Nephron (organoid): ENCODE measurements around the gene NDUFA13.

ENCODE experiments used
- H3K27ac Mint-ChIP-seq, 3 experiments: 2 replicates each; pipeline ENCODE4 v1.8.0; 2020; ENCODE audit warnings: mixed read lengths in 3 of 3, mild to moderate bottlenecking in 2 of 3, moderate library complexity in 1 of 3
- H3K27me3 Mint-ChIP-seq: 2 replicates; pipeline ENCODE4 v1.8.0; 2021; ENCODE audit warnings: low read depth, mild to moderate bottlenecking, moderate library complexity, mixed read lengths
- H3K36me3 Mint-ChIP-seq: 2 replicates; pipeline ENCODE4 v1.8.0; 2020; ENCODE audit warnings: low read depth, mixed read lengths
- H3K4me1 Mint-ChIP-seq: 2 replicates; pipeline ENCODE4 v1.8.0; 2020; ENCODE audit warnings: mixed read lengths
- H3K4me3 Mint-ChIP-seq, 3 experiments: 2 replicates each; pipeline ENCODE4 v1.8.0; 2020; ENCODE audit warnings: mild to moderate bottlenecking in 3 of 3, mixed read lengths in 3 of 3, moderate library complexity in 2 of 3
- H3K9me3 Mint-ChIP-seq: 2 replicates; pipeline ENCODE4 v1.8.0; 2020; ENCODE audit warnings: mixed read lengths
- CTCF ChIP-seq, 3 experiments: fragments of 200-600 bp; sonication (generic); IDR thresholded peaks; one replicate each; pipeline ENCODE4 v1.5.0; 2021; ENCODE audit warnings: antibody characterized with exemption in 3 of 3; ENCODE audit not compliant: unreplicated experiment in 3 of 3

The NDUFA13 gene

GRCh38 chr19:19539698-19540063, 23.7 kb downstream of the NDUFA13 start:
- Mint-ChIP-seq H3K9me3 (no peaks in the 10 kb centered on the region), H3K36me3 (no peaks in the 10 kb centered on the region), H3K27me3 (peaks cover 9% of the 10 kb centered on the region), H3K27ac (no peak overlapping the region), H3K4me1 (peaks cover 7% of the 10 kb centered on the region), H3K4me3 (no peak overlapping the region)
- TF ChIP-seq CTCF (IDR thresholded peaks at IDR 0.05; ENCODE audit: unreplicated experiment in 3 of 3): no peak

DNA sequence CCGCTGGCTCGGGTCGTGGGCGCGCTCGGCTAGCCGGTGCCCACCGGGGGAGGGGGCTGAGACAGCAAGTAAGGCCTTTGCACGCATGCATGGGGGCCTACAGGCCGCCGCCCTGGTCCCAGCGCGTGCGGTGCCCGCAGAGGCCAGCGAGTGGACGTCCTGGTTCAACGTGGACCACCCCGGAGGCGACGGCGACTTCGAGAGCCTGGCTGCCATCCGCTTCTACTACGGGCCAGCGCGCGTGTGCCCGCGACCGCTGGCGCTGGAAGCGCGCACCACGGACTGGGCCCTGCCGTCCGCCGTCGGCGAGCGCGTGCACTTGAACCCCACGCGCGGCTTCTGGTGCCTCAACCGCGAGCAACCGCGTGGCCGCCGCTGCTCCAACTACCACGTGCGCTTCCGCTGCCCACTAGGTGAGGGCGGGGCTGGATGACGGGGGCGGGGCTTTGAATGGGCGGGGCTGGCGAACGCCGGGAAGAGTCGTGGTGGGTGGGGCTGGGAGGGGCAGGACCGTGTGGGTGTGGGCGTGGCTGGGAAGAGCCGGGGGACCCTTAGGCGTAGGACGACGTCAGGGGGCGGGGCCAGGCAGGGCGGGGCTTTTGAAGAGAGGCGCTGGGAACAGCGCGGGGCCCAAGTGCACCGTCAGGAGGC, 24.2 kb downstream of the NDUFA13 start:
- Mint-ChIP-seq H3K27me3 (peaks cover 9% of the 10 kb centered on the region), H3K4me1 (peaks cover 7% of the 10 kb centered on the region), H3K27ac (no peak overlapping the region), H3K9me3 (no peaks in the 10 kb centered on the region), H3K4me3 (no peak overlapping the region), H3K36me3 (no peaks in the 10 kb centered on the region)
- TF ChIP-seq CTCF (IDR thresholded peaks at IDR 0.05; ENCODE audit: unreplicated experiment in 3 of 3): no peak

- Mint-ChIP-seq H3K27ac (no peak overlapping the region), H3K4me3 (no peak overlapping the region)
Observed at GRCh38 chr19:19540715-19541515, 24.9 kb downstream of the NDUFA13 start.

GRCh38 chr19:19541616-19542015, 25.6 kb downstream of the NDUFA13 start:
- TF ChIP-seq CTCF (IDR thresholded peaks at IDR 0.05; ENCODE audit: unreplicated experiment in 3 of 3): no peak
- Mint-ChIP-seq H3K36me3 (no peaks in the 10 kb centered on the region), H3K4me1 (peaks cover 7% of the 10 kb centered on the region), H3K27ac (no peak overlapping the region), H3K27me3 (peaks cover 9% of the 10 kb centered on the region), H3K9me3 (no peaks in the 10 kb centered on the region), H3K4me3 (no peak overlapping the region)

More at GRCh38 chr19:19540715-19541515, 24.9 kb downstream of the NDUFA13 start:
- Mint-ChIP-seq H3K9me3 (no peaks in the 10 kb centered on the region), H3K27me3 (peaks cover 9% of the 10 kb centered on the region), H3K36me3 (no peaks in the 10 kb centered on the region), H3K4me1 (peaks cover 7% of the 10 kb centered on the region)
- no peak for TF ChIP-seq CTCF (IDR thresholded peaks at IDR 0.05; ENCODE audit: unreplicated experiment in 3 of 3)

- no peak overlapping the region for H3K4me3 Mint-ChIP-seq
- H3K9me3 Mint-ChIP-seq: no peaks in the 10 kb centered on the region
- no peaks in the 10 kb centered on the region for H3K36me3 Mint-ChIP-seq
- peaks cover 9% of the 10 kb centered on the region for H3K27me3 Mint-ChIP-seq
- peaks cover 7% of the 10 kb centered on the region for H3K4me1 Mint-ChIP-seq
- TF ChIP-seq CTCF (IDR thresholded peaks at IDR 0.05; ENCODE audit: unreplicated experiment in 3 of 3): no peak
- H3K27ac Mint-ChIP-seq: no peak overlapping the region
Observed at GRCh38 chr19:19542507-19542906, 26.5 kb downstream of the NDUFA13 start.
